HL-60/S4 treated with phorbol 12-myristate 13-acetate at 8.2 ng/mL for 4 days and 3 days (cell line): ENCODE measurements around the gene DGKG.

Experiments
- in situ Hi-C: fragments of 300-500 bp; cut with MboI; formaldehyde crosslinking; loops from 2 replicates; pipeline ENCODE4 v1.15.0; 2022; ENCODE audit warnings: low sequenced_read_pairs

The DGKG gene

GRCh38 chr3:186151077-186151971, 210.7 kb downstream of the DGKG start:
- in situ Hi-C loops = no loop called here

DNA sequence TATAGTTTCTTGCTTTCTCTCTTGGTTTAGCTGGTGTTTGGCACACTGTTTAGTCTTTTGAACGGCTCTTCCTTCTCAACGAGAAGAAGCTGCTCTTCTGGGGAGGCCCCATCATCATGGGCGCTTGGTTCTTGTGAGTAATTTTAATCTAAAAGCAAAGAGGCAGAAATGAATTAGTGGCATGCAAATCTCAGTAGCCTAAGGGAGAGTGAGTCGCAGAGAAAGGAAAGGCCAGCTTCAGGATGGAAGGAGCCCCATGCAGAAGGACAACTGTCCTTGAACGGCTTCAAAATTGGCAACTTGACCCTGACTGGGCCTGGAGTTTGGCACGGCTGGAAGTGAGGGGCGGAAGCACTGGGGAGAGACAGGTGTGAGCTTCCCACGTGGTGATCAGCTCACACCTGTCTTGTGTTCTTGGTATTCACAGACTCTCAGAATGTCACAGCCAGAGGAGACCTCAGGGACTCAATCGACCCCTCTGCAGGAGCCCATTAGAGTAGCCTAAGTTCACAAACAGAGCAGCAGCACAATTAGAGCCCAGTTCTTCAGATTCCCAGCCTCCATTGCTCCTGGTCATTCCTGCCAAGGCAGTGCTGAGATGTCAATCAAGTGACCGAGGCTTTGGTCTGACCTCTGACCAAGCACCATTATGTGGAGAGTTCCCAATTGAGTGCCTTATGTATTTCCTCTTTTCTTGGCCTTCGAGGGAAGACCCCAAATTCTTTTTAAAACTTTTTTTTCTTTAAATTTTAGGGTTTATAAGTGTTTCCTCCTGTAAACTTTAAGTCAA, 211.8 kb downstream of the DGKG start:
- in situ Hi-C loops = no loop called here

DNA sequence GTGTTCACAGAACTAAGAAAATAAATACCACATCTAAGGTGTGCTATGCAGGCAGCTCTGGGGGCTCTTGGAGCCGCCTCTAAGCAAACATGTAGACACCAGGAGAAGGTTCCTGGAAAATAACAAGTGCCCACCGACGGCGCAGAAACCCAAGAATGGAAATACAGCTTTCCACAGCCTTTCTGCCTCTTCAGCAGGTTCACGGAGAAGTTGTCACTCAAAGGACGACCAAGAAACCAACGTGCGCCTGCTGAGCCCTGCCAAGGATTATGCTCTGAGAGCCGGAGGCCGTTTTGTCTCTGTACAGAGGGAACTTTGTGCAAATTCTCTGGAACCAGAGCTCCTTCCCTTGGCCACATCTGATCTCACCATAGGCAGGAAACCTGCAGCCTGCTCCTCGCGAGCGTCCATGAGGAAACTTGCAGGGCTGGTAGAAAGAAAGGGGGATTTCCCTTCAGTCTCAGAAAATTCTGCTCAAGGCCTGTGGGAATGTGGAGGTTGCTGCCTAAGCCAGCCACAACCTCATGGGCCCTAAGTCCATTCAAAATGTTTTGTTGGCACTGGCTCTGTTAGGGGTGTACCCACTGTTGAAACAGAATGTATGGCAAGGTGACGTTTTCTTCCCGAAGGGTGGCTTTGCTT, 212.6 kb downstream of the DGKG start:
- in situ Hi-C loops = no loop called here

- in situ Hi-C loops = no loop called here
Measured at GRCh38 chr3:186144257-186144656, 217.8 kb downstream of the DGKG start.

DNA sequence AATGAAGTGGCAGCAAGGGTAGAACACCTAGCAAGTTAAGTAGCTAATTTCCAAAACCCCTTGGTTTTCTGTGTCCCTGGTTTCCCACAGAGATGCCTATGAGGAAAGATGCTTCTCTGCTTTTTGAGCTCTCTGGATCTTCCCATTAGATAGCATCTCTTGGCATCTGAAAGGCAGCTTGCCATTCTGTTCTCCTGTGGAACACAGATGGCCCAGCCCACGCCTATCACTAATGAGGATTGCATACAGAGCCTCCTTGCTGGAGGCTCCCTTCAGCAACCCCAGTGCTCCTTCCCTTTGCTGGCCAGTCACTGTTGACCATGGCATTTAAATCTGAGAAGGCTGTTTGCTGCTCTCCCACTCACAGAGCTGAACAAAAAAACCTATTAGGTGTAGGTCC, 218.8 kb downstream of the DGKG start:
- in situ Hi-C loops = no loop called here

DNA sequence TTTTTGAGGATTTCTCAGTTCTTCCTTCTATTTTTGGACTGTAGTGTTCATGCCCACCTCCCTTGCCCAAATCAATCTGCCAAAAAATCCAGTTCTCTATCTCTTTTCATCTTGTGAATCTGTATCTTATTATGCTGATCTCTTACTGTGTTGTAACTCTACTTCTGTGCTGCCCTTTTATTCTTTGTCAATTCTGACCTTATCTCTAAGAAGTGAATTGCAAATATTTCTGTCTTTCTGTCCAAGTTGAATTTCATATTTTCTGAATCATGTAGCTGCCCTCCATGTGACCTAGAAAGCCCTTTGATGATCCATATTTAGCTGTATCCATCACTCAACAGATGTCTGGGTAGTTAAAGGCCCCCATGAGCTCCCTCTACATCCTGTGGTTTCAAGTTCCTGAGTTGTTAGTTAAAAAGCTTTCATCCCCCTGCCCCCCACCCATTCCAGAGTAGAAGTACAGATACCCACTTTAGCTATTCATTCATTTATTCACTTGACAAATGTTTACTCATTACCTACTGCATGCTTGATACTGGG, 219.6 kb downstream of the DGKG start:
- in situ Hi-C loops = no loop called here

DNA sequence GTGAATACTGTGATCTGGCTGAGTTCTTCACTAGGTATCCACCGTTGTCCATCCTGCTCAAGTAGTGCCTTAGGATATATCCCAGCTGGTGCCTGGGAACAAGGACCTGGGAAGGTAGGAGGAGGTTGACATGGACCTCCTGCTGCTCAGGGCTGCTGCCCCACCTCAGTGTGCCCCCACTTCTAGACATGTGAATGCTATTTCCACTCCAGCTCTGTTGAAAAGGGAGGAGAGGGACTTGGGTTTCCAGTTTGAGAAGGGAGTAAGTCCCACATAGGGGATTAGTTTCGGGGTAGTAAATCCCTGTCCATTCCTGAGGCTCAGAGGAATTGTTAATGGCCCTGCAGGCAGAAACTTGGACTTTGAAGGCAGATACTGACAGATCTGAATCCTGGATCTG, 220.2 kb downstream of the DGKG start:
- in situ Hi-C loops = no loop called here

GRCh38 chr3:186138272-186138981, 223.6 kb downstream of the DGKG start:
- in situ Hi-C loops = no loop called here

GRCh38 chr3:186137051-186137685, 224.9 kb downstream of the DGKG start:
- in situ Hi-C loops = no loop called here

- in situ Hi-C loops = no loop called here
Measured at GRCh38 chr3:186133980-186134379, 228.1 kb downstream of the DGKG start.

DNA sequence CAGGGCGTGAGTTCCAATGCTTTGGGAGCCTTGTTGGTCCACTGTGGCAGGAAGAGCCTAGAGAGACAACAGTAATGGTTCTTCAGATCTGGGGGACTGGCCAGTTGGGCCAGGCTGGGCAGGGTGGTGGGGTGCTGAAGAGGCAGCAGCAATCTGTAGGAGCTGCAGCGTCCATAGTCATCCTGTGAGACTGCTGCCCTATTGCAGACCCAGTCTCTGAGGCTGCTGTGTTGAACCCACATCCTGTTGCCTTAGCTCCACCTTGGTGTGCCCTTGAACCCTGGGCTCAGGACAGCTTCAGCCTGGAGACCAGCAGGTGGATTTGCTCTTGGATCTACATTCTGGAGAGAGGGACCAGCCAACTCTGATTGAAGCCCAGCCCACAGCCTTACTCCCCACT, 229.5 kb downstream of the DGKG start:
- in situ Hi-C loops = no loop called here

DNA sequence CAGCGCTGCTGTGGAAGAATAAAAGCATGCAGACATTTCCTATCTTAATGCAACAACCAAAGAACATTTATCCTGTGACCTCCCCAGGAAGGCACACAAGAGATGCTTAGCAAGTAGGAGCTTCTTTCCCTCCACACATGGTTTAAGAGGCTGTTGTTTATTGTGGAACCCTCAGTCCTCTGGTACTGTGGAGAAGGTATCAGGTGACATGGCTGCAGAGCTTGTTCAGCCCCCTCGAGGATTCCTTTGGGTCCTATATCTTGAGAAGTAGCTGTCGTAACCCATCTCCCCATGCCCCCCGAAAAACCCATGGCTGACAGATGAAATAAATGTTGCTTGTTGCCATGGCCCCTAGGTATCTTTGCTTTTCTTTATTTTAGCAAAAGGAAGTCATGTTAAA, 232.8 kb downstream of the DGKG start:
- in situ Hi-C loops = no loop called here

DNA sequence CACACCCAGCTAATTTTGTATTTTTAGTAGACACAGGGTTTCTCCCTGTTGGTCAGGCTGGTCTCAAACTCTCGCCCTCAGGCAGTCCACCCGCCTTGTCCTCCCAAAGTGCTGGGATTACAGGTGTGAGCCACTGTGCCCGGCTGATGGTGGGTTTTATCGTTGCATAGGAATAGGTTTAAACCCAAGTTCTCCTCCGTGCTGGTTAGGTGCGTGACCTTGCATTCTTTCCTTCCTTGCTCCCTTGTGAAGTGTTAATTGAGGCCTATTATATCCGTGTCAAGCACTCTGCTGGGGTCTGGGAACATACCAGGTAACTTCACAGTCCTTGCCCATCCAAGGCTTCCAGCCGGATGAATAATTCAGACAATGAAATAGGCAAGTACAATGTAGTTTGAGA, 233.9 kb downstream of the DGKG start:
- in situ Hi-C loops = no loop called here

DNA sequence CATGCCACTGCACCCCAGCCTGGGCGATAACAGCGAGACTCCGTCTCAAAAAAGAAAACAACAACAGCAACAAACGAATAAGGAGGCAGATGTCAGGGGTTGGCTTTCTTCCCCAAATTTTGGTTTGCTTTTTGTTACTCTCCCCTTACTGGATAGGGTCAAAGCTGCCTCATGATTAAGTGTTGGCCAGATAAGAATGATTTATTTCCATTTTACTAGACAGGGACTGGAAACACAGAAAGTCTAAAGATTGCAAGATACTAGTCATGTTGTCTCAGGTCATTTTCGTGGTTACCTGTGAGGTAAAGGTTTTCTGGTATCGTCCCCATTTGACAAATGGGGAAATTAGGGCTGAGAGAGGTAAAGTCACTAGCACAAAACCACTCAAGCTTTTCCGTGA, 234.6 kb downstream of the DGKG start:
- in situ Hi-C loops = no loop called here

DNA sequence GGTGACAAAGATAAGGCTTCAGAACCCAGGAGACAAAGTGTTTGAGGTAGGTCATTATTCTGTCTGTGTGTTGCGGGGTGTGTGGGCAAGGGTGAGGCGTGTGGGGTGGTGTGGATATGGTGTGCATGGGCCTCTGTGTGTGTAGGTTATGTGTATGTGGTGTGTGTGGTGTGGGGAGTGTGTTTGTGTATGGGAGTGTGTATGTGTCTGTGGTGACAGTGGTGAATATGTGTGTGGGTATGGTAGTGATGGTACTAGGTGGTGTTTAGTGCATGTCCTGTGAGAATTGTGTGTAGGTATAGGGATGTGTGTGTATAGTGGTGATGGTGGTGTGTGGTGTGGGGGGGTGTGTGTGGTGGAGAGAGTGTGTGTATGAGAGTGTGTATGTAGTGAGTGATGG, 236.9 kb downstream of the DGKG start:
- in situ Hi-C loops = no loop called here

DNA sequence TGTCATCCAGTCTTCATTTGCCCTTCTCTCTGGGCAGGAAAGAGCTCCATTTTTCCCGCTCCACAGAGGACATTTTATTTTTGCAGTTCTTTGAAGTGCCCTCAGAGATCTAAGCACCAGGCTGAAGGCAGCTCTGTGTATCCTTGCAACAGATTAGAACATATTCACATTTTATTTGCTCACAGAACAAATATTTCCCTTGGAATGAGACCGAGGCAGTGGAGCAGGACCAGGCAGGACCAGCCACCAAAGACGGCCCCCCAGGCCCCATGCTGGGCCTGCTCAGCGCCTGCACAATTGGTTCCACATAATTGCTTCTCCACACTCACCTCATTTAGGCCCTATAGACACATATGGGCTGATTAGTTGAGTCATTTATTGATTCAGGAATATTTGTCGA, 237.4 kb downstream of the DGKG start:
- in situ Hi-C loops = no loop called here

- in situ Hi-C loops = no loop called here
Measured at GRCh38 chr3:186123012-186123411, 239.0 kb downstream of the DGKG start.

- in situ Hi-C loops = no loop called here
Measured at GRCh38 chr3:186121968-186122367, 240.1 kb downstream of the DGKG start.

DNA sequence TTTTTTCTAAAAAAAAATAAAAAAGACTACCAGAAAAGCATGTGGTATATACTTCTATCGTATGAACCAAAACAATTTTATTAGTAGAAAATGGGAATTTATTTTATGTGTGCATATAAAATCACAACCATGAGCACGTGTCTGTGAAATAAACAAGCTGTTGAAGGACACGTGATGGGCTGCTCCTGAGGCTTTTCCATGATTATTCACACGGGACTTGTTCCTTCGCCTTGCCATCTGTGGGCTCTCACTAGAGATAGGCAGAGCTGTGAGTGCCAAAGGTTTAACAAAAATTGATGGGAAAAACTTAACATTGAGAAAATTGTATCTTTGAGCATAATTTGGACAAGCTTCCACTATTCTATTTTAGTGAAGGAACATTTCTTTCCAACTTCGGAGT, 240.8 kb downstream of the DGKG start:
- in situ Hi-C loops = no loop called here

DNA sequence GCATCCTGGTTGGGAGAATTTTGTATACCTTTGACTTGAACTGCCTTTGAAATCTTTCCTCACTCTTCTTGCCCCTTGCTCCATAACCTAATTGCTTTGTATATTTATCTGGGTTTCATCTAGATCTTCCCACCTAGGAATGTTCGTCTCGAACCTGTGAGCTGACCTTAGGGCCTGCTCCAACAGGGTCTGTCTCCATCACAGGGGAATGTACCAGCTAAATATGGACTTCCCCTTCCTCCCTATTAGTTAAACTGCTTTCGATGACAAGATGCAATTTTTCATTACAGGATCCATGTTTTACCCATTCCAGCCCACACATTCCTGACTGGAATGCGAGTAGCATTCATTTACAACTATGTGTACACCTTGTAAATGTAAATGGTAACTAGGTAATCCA, 242.5 kb downstream of the DGKG start:
- in situ Hi-C loops = no loop called here
